ENCODE data around the gene CT47C1.

DNA sequence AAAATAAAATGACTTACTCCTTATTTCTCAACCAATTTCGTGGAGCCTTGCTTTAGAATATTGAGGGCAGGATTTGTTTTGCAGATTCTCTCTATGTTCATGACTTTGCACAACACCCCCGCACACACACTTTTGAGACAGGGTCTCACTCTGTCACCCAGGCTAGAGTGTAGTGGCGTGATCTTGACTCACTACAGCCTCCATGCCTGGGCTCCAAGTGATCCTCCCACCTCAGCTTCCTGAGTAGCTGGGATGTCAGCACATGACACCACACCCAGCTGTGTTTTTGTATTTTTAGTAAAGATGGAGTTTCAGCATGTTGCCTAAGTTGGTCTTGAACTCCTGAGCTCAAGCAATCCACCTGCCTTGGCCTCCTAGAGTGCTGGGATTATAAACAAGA lies 12.0 kb downstream of the CT47C1 start:
- TF ChIP-seq, protein P1, sequence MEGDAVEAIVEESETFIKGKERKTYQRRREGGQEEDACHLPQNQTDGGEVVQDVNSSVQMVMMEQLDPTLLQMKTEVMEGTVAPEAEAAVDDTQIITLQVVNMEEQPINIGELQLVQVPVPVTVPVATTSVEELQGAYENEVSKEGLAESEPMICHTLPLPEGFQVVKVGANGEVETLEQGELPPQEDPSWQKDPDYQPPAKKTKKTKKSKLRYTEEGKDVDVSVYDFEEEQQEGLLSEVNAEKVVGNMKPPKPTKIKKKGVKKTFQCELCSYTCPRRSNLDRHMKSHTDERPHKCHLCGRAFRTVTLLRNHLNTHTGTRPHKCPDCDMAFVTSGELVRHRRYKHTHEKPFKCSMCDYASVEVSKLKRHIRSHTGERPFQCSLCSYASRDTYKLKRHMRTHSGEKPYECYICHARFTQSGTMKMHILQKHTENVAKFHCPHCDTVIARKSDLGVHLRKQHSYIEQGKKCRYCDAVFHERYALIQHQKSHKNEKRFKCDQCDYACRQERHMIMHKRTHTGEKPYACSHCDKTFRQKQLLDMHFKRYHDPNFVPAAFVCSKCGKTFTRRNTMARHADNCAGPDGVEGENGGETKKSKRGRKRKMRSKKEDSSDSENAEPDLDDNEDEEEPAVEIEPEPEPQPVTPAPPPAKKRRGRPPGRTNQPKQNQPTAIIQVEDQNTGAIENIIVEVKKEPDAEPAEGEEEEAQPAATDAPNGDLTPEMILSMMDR (conservative IDR thresholded peaks at IDR 0.05 in 1 of 2, IDR thresholded peaks at IDR 0.05 in 1 of 2; ENCODE audit: extremely low read depth in 1 of 2, insufficient read depth in 1 of 2, low read depth in 1 of 2, low read length in 2 of 2), result no peak
- no peak for TF ChIP-seq EZH2 (IDR thresholded peaks at IDR 0.05; ENCODE audit: borderline replicate concordance, low read length)

All from mammary epithelial cell (primary cell).